OCI-LY1 (cell line): ENCODE results near the gene ZBP1.

Source experiments
- EZH2 ChIP-seq: fragments of 200-600 bp; sonication (generic), shearing (Covaris generic); IDR thresholded peaks from 2 replicates; pipeline ENCODE4 v1.8.0; 2017; ENCODE audit warnings: borderline replicate concordance, mixed run types, mild to moderate bottlenecking, antibody characterized with exemption, low read length, moderate library complexity, mixed read lengths
- TF ChIP-seq, protein P1 (sequence below): fragments of 200-600 bp; sonication (generic), shearing (Covaris generic); IDR thresholded peaks from 2 replicates; pipeline ENCODE4 v1.5.1; 2017; ENCODE audit warnings: mild to moderate bottlenecking, antibody characterized with exemption, low read length, moderate library complexity, mixed read lengths

DNA sequence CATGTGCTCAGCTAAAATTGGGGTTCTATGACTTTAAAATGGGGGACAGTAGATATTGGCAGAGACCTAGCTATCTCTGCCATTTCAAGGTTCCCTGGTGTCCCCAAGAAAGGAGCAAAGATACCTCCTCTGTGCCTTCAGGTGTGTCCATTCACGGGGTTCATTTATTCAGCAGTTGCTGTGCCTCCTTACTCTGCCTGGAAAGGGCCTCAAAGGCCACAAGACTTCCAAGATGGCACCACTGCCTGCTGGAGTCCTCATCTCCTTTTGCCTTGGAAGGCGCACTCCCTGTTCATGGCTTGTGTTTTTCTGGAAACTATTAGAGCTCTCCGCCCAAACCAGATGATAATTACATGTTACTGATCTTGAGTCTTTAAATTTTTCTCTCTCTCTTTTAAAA, 3.9 kb upstream of the ZBP1 start:
- TF ChIP-seq, protein P1, sequence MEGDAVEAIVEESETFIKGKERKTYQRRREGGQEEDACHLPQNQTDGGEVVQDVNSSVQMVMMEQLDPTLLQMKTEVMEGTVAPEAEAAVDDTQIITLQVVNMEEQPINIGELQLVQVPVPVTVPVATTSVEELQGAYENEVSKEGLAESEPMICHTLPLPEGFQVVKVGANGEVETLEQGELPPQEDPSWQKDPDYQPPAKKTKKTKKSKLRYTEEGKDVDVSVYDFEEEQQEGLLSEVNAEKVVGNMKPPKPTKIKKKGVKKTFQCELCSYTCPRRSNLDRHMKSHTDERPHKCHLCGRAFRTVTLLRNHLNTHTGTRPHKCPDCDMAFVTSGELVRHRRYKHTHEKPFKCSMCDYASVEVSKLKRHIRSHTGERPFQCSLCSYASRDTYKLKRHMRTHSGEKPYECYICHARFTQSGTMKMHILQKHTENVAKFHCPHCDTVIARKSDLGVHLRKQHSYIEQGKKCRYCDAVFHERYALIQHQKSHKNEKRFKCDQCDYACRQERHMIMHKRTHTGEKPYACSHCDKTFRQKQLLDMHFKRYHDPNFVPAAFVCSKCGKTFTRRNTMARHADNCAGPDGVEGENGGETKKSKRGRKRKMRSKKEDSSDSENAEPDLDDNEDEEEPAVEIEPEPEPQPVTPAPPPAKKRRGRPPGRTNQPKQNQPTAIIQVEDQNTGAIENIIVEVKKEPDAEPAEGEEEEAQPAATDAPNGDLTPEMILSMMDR = no peak
- TF ChIP-seq EZH2 = no peak
